Mesothelial cell of epicardium (in vitro differentiated cells): ENCODE results near the gene SPINK2. TPM values are rescaled to one million over a fixed set of nuclear protein-coding genes. Genes with fewer than 3 reads are reported as not detected.

Experiments
- DNase-seq, 2 experiments: peaks; one replicate each; pipeline ENCODE4 v3.0.0; 2021; ENCODE audit warnings: low spot score in 2 of 2; ENCODE audit not compliant: unreplicated experiment in 2 of 2
- H3K27ac Mint-ChIP-seq: 2 replicates; pipeline ENCODE4 v1.8.0; 2021; ENCODE audit warnings: mixed read lengths
- H3K27me3 Mint-ChIP-seq: 2 replicates; pipeline ENCODE4 v1.8.0; 2021; ENCODE audit warnings: low read depth, mixed read lengths
- H3K36me3 Mint-ChIP-seq: 2 replicates; pipeline ENCODE4 v1.8.0; 2021; ENCODE audit warnings: mixed read lengths
- H3K4me1 Mint-ChIP-seq: 2 replicates; pipeline ENCODE4 v1.8.0; 2021; ENCODE audit warnings: mixed read lengths
- H3K4me3 Mint-ChIP-seq: 2 replicates; pipeline ENCODE4 v1.8.0; 2021; ENCODE audit warnings: mild to moderate bottlenecking, moderate library complexity, mixed read lengths
- H3K9me3 Mint-ChIP-seq: 2 replicates; pipeline ENCODE4 v1.8.0; 2021; ENCODE audit warnings: mixed read lengths
- CTCF ChIP-seq: fragments of 200-600 bp; sonication (generic); IDR thresholded peaks from one replicate; pipeline ENCODE4 v1.5.0; 2021; ENCODE audit warnings: antibody characterized with exemption; ENCODE audit not compliant: unreplicated experiment
- total RNA-seq: library from RNA; stranded (reverse); gene quantifications from 3 replicates; pipeline ENCODE4 v1.2.1, GENCODE V29; 2021

SPINK2 gene
- total RNA-seq, 1 donor from 2014 or later: not detected

- Mint-ChIP-seq H3K27ac (no peak overlapping the region), H3K9me3 (no peaks in the 10 kb centered on the region), H3K36me3 (no peaks in the 10 kb centered on the region), H3K4me3 (no peak overlapping the region), H3K4me1 (peaks cover 6% of the 10 kb centered on the region), H3K27me3 (no peaks in the 10 kb centered on the region)
- DNase-seq: no peak
- TF ChIP-seq CTCF: no peak
Measured at GRCh38 chr4:56843421-56843899, 22.0 kb upstream of the SPINK2 start.

GRCh38 chr4:56840559-56840958 lies 19.1 kb upstream of the SPINK2 start:
- H3K4me1 Mint-ChIP-seq: peaks cover 6% of the 10 kb centered on the region
- H3K27me3 Mint-ChIP-seq: no peaks in the 10 kb centered on the region
- DNase-seq: no peak
- no peak for TF ChIP-seq CTCF
- H3K4me3 Mint-ChIP-seq: no peak overlapping the region
- H3K36me3 Mint-ChIP-seq: no peaks in the 10 kb centered on the region
- no peak overlapping the region for H3K27ac Mint-ChIP-seq
- no peaks in the 10 kb centered on the region for H3K9me3 Mint-ChIP-seq

GRCh38 chr4:56828784-56829535 lies 7.5 kb upstream of the SPINK2 start:
- Mint-ChIP-seq H3K36me3 (no peaks in the 10 kb centered on the region), H3K9me3 (no peaks in the 10 kb centered on the region), H3K27me3 (peaks cover 9% of the 10 kb centered on the region), H3K4me1 (no peaks in the 10 kb centered on the region), H3K27ac (no peak overlapping the region), H3K4me3 (no peak overlapping the region)
- no peak for TF ChIP-seq CTCF
- no peak for DNase-seq

GRCh38 chr4:56823933-56824600 lies 2.6 kb upstream of the SPINK2 start:
- Mint-ChIP-seq H3K27me3 (peaks cover 53% of the 10 kb centered on the region), H3K36me3 (no peaks in the 10 kb centered on the region), H3K4me1 (no peaks in the 10 kb centered on the region), H3K9me3 (no peaks in the 10 kb centered on the region), H3K4me3 (no peak overlapping the region), H3K27ac (no peak overlapping the region)
- no peak for DNase-seq
- TF ChIP-seq CTCF: no peak

GRCh38 chr4:56818797-56819196 lies 2.7 kb downstream of the SPINK2 start:
- DNase-seq: no peak
- H3K4me1 Mint-ChIP-seq: no peaks in the 10 kb centered on the region
- H3K4me3 Mint-ChIP-seq: no peak overlapping the region
- H3K9me3 Mint-ChIP-seq: no peaks in the 10 kb centered on the region
- TF ChIP-seq CTCF: no peak
- no peaks in the 10 kb centered on the region for H3K36me3 Mint-ChIP-seq
- peaks cover 52% of the 10 kb centered on the region for H3K27me3 Mint-ChIP-seq
- no peak overlapping the region for H3K27ac Mint-ChIP-seq
